Measurements from ENCODE around the gene HOXA6.

HOXA6 gene

GRCh38 chr7:27184337-27185012, 36.9 kb upstream of the HOXA6 start:
- no peak for DNase-seq

- DNase-seq, result peak; percentile 11
Observed at GRCh38 chr7:27183682-27184336, 36.2 kb upstream of the HOXA6 start.

GRCh38 chr7:27182861-27183681, 35.5 kb upstream of the HOXA6 start:
- no peak for DNase-seq

- DNase-seq, result no peak
Observed at GRCh38 chr7:27182285-27182841, 34.8 kb upstream of the HOXA6 start.

- no peak for DNase-seq
Observed at GRCh38 chr7:27181795-27182275, 34.3 kb upstream of the HOXA6 start.

GRCh38 chr7:27180431-27181420, 33.2 kb upstream of the HOXA6 start:
- DNase-seq, result no peak

GRCh38 chr7:27179503-27180430, 32.2 kb upstream of the HOXA6 start:
- no peak for DNase-seq

GRCh38 chr7:27179030-27179429, 31.5 kb upstream of the HOXA6 start:
- DNase-seq, result no peak

- no peak for DNase-seq
Observed at GRCh38 chr7:27178366-27178765, 30.8 kb upstream of the HOXA6 start.

GRCh38 chr7:27177795-27178320, 30.3 kb upstream of the HOXA6 start:
- no peak for DNase-seq

- DNase-seq, result no peak
Observed at GRCh38 chr7:27176962-27177794, 29.6 kb upstream of the HOXA6 start.

GRCh38 chr7:27176524-27176845, 28.9 kb upstream of the HOXA6 start:
- DNase-seq, result no peak

- DNase-seq, result no peak
Observed at GRCh38 chr7:27175626-27176523, 28.3 kb upstream of the HOXA6 start.

GRCh38 chr7:27174874-27175625, 27.5 kb upstream of the HOXA6 start:
- DNase-seq, result no peak

GRCh38 chr7:27173956-27174873, 26.6 kb upstream of the HOXA6 start, which contains the start of gene HOXA10:
HOXA10 (minus strand) TSS chr7:27174320; CDS start chr7:27174306, 14 bp downstream.
- DNase-seq, result no peak

- no peak for DNase-seq
Observed at GRCh38 chr7:27173511-27173955, 26.0 kb upstream of the HOXA6 start.

All from NCI-H774 (cell line).